Mesenchymal stem cell (in vitro differentiated cells and primary cell): ENCODE results near the gene FCHSD2.
A peak's percentile ranks its signal among the peaks of the same experiment; 100 is the strongest.

ENCODE experiments used
- DNase-seq: peaks from one replicate; pipeline ENCODE4 v3.0.0-alpha.2; 2013
- H2AFZ ChIP-seq: one replicate; pipeline ENCODE4 v1.6.1; 2013; ENCODE audit warnings: low read depth, mild to moderate bottlenecking, control low read depth, inconsistent platforms, low read length, moderate library complexity
- H2AK5ac ChIP-seq: 2 replicates; pipeline ENCODE4 v1.6.1; 2013; ENCODE audit warnings: low read length, moderate library complexity, mild to moderate bottlenecking, inconsistent platforms; ENCODE audit not compliant: severe bottlenecking
- H2BK120ac ChIP-seq: one replicate; pipeline ENCODE4 v1.6.1; 2013; ENCODE audit warnings: low read depth, mild to moderate bottlenecking, inconsistent platforms, low read length, moderate library complexity
- H2BK12ac ChIP-seq, 2 experiments: one replicate each; pipeline ENCODE4 v1.6.1; 2013; ENCODE audit warnings: inconsistent platforms in 2 of 2, low read length in 2 of 2, mild to moderate bottlenecking in 2 of 2, moderate library complexity in 2 of 2, control low read depth in 1 of 2
- H2BK15ac ChIP-seq: one replicate; pipeline ENCODE4 v1.6.1; 2013; ENCODE audit warnings: mild to moderate bottlenecking, low read depth, inconsistent platforms; ENCODE audit not compliant: poor library complexity, severe bottlenecking
- H2BK5ac ChIP-seq: 2 replicates; pipeline ENCODE4 v1.6.1; 2013; ENCODE audit warnings: low read depth, mild to moderate bottlenecking, low read length, control low read depth, inconsistent platforms; ENCODE audit not compliant: poor library complexity, severe bottlenecking
- H3K14ac ChIP-seq, 2 experiments: one replicate each; pipeline ENCODE4 v1.6.1; 2013; ENCODE audit warnings: inconsistent platforms in 2 of 2, low read length in 2 of 2, control low read depth in 1 of 2, mild to moderate bottlenecking in 1 of 2, moderate library complexity in 1 of 2
- H3K18ac ChIP-seq, 2 experiments: one replicate each; pipeline ENCODE4 v1.6.1; 2013; ENCODE audit warnings: inconsistent platforms in 2 of 2, low read length in 2 of 2, control low read depth in 1 of 2, low read depth in 1 of 2, mild to moderate bottlenecking in 1 of 2
- H3K23ac ChIP-seq, 2 experiments: one replicate each; pipeline ENCODE4 v1.6.1; 2013; ENCODE audit warnings: inconsistent platforms in 2 of 2, low read length in 2 of 2, mild to moderate bottlenecking in 2 of 2, moderate library complexity in 2 of 2, control low read depth in 1 of 2
- H3K27ac ChIP-seq: 2 replicates; pipeline ENCODE4 v1.5.1; 2013; ENCODE audit warnings: mild to moderate bottlenecking, moderate library complexity, low read length, control low read depth, inconsistent platforms; ENCODE audit not compliant: poor library complexity, severe bottlenecking
- H3K27me3 ChIP-seq, 2 experiments: 2 replicates each; pipeline versions ENCODE4 v1.6.1 to v1.7.0; 2013; ENCODE audit warnings: low read length in 2 of 2, mild to moderate bottlenecking in 2 of 2, moderate library complexity in 2 of 2, control low read depth in 1 of 2, inconsistent platforms in 1 of 2; ENCODE audit not compliant: control insufficient read depth in 1 of 2, insufficient read depth in 1 of 2
- H3K36me3 ChIP-seq, 2 experiments: 2 replicates each; pipeline versions ENCODE4 v1.6.1 to v1.7.0; 2013; ENCODE audit warnings: low read length in 2 of 2, control low read depth in 1 of 2, inconsistent platforms in 1 of 2, low read depth in 1 of 2, mild to moderate bottlenecking in 1 of 2; ENCODE audit not compliant: insufficient read depth in 2 of 2, control insufficient read depth in 1 of 2
- H3K4ac ChIP-seq, 2 experiments: one replicate each; pipeline ENCODE4 v1.6.1; 2013; ENCODE audit warnings: inconsistent platforms in 2 of 2, low read length in 2 of 2, mild to moderate bottlenecking in 2 of 2, moderate library complexity in 2 of 2, control low read depth in 1 of 2, low read depth in 1 of 2
- H3K4me1 ChIP-seq: 2 replicates; pipeline ENCODE4 v1.6.1; 2013; ENCODE audit warnings: low read depth, low read length, control low read depth; ENCODE audit not compliant: control insufficient read depth, insufficient read depth
- H3K4me2 ChIP-seq: 2 replicates; pipeline ENCODE4 v1.6.1; 2013; ENCODE audit warnings: low read length, mild to moderate bottlenecking, inconsistent platforms; ENCODE audit not compliant: poor library complexity, severe bottlenecking
- H3K4me3 ChIP-seq, 2 experiments: 2 replicates each; pipeline versions ENCODE4 v1.5.1 to v1.7.0; 2013; ENCODE audit warnings: low read length in 2 of 2, mild to moderate bottlenecking in 2 of 2, control low read depth in 1 of 2, low read depth in 1 of 2; ENCODE audit not compliant: insufficient read depth in 1 of 2
- H3K79me1 ChIP-seq: replicated peaks from 2 replicates; pipeline ENCODE4 v1.6.1; 2013; ENCODE audit warnings: mild to moderate bottlenecking, control low read depth, low read length, inconsistent platforms; ENCODE audit not compliant: poor library complexity, severe bottlenecking
- H3K9ac ChIP-seq: 2 replicates; pipeline ENCODE4 v1.7.0; 2013; ENCODE audit warnings: mild to moderate bottlenecking, low read length, moderate library complexity
- H3K9me3 ChIP-seq: 2 replicates; pipeline ENCODE4 v1.7.0; 2013; ENCODE audit warnings: mild to moderate bottlenecking, low read length; ENCODE audit not compliant: control insufficient read depth
- H4K8ac ChIP-seq: one replicate; pipeline ENCODE4 v1.6.1; 2013; ENCODE audit warnings: inconsistent platforms, mild to moderate bottlenecking, low read length, moderate library complexity
- H4K91ac ChIP-seq: one replicate; pipeline ENCODE4 v1.6.1; 2013; ENCODE audit warnings: mild to moderate bottlenecking, low read length, inconsistent platforms
- WGBS: methylation state at CpG from one replicate; pipeline ENCODE4 v1.1.7; 2013; ENCODE audit warnings: mixed read lengths; 5-methylcytosine and 5-hydroxymethylcytosine counted together

The FCHSD2 gene

DNA sequence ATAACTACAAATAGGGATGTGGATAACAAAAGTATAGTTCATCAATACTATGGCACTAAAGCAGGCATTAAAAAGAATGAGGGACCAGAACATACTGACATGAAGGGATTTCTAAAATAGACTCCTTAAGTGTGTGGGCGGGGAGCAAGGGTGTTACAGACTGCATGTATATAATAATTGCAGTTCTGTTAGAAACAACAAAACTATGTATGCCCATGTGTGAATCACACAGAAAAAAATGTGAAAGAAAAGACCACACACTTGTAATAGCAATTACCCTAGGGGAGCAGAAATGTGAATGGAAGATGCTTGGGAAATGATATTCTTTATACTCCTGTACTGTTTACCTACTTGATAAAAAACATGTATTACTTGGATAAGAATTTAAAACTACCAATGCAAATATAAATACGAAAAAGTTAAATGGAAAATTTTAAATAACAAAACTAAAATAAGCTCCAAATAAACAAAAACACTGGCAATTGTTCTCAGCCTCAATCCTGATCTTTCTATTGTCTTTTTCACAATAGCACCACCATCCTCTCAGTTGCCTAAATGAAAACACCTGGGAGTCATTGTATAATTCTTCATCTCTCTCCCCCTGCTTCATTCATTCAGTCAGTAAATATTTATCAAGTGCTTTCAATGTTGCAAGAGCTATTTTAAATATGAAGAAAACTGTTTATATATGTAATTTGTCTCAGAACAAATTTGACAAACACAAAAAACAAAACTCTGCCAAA lies 129.8 kb downstream of the FCHSD2 start:
- Histone ChIP-seq H2AK5ac (no peak overlapping the region), H2BK12ac (no peak overlapping the region), H2BK120ac (no peak overlapping the region), H3K27ac (no peak overlapping the region), H3K4ac (no peak overlapping the region), H3K9ac (no peak overlapping the region), H3K4me1 (peaks cover 3% of the 10 kb centered on the region), H3K18ac (no peak overlapping the region), H3K27me3 (no peaks in the 10 kb centered on the region), H3K14ac (no peak overlapping the region), H3K9me3 (peaks cover 16% of the 10 kb centered on the region), H2BK5ac (no peak overlapping the region), H3K36me3 (peaks cover 10 to 11% of the 10 kb centered on the region in 2 experiments), H3K23ac (no peak overlapping the region), H4K91ac (no peak overlapping the region), H4K8ac (no peak overlapping the region), H2AFZ (no peak overlapping the region), H3K79me1 (peaks cover 18% of the 10 kb centered on the region), H2BK15ac (no peak overlapping the region), H3K4me2 (no peak overlapping the region), H3K4me3 (no peak overlapping the region)
- peak; percentile 48 for DNase-seq
- no CpG with 5 or more reads among the region's 2 CpGs for WGBS

DNA sequence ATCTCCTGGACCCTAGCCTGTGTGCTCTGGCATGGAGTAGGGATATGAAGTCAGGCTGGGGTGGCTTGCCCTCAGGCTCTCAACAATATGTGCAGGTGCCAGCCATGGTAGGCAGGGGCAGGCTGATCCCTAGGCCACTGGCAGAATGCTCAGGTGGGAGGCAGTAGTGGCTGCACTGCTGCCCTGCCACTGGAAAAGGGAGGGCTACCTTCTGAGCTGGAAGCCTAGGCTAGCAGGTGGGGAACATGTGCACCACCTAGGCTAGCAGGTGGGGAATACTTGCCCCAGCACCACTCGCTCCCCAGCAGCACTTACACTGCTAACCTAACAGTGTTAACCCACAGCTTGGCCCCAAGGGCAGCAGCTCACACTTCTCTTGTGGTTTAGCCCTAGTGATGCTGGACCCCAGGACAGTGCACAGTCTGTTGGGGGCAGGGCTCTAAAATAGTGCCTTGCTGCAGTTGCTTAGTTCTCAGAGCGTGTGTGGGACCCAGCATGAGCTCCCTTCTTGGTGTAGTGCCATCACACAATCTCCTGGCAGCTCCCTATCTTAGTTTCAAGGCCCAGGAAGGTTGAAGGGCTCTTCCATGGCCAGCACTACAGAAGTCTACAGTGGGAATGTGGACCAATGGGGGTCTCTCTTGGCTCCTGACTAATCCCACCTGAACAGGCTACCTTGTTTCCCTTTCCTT lies 130.8 kb downstream of the FCHSD2 start:
- H3K27ac ChIP-seq, result no peak overlapping the region
- no peak overlapping the region for H4K8ac ChIP-seq
- peak overlapping the region; percentile 15 for H4K91ac ChIP-seq
- peaks cover 19% of the 10 kb centered on the region for H3K79me1 ChIP-seq
- H3K4me1 ChIP-seq, result peaks cover 3% of the 10 kb centered on the region
- DNase-seq, result no peak
- peaks cover 16% of the 10 kb centered on the region for H3K9me3 ChIP-seq
- H3K9ac ChIP-seq, result no peak overlapping the region
- 84% methylated on average over 2 of the region's 2 CpGs for WGBS
- no peak overlapping the region for H3K18ac ChIP-seq
- no peak overlapping the region for H2BK5ac ChIP-seq
- no peak overlapping the region for H2AFZ ChIP-seq
- H3K4me3 ChIP-seq, result no peak overlapping the region
- H3K4me2 ChIP-seq, result no peak overlapping the region
- H3K14ac ChIP-seq, result peak overlapping the region in 1 of 2 experiments; percentile 36
- peak overlapping the region in 1 of 2 experiments; percentile 7 for H2BK12ac ChIP-seq
- no peaks in the 10 kb centered on the region for H3K27me3 ChIP-seq
- peaks cover 10 to 11% of the 10 kb centered on the region in 2 experiments for H3K36me3 ChIP-seq
- H3K4ac ChIP-seq, result no peak overlapping the region
- no peak overlapping the region for H2BK15ac ChIP-seq
- no peak overlapping the region for H3K23ac ChIP-seq
- no peak overlapping the region for H2AK5ac ChIP-seq
- no peak overlapping the region for H2BK120ac ChIP-seq

DNA sequence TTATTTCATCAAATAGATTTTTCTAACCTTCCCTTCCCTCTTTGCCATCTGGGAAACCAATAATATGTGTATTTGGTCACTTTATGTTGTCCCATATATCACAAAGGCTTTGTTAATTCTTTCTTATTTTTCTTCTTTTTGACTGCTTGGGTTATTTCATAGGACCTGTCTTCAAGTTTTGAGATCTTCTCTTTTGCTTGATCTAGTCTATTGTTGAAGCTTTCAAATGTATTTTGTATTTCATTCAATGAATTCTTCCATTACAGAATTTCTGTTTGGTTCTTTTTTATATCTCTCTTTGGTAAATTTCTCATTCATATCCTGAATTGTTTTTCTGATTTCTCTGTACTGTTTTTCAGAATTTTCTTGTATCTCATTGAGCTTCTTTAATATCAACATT lies 132.1 kb downstream of the FCHSD2 start:
- Histone ChIP-seq H4K8ac (no peak overlapping the region), H3K9me3 (peaks cover 16% of the 10 kb centered on the region), H3K27ac (no peak overlapping the region), H3K36me3 (peaks cover 10 to 11% of the 10 kb centered on the region in 2 experiments), H2AK5ac (no peak overlapping the region), H3K4ac (no peak overlapping the region), H3K9ac (no peak overlapping the region), H3K23ac (no peak overlapping the region), H3K4me2 (no peak overlapping the region), H3K4me1 (peaks cover 3% of the 10 kb centered on the region), H2BK5ac (no peak overlapping the region), H2BK12ac (no peak overlapping the region), H3K27me3 (no peaks in the 10 kb centered on the region), H2BK120ac (no peak overlapping the region), H3K18ac (no peak overlapping the region), H3K79me1 (peaks cover 24% of the 10 kb centered on the region), H2BK15ac (no peak overlapping the region), H3K4me3 (no peak overlapping the region), H2AFZ (no peak overlapping the region), H3K14ac (no peak overlapping the region), H4K91ac (no peak overlapping the region)
- no peak for DNase-seq

DNA sequence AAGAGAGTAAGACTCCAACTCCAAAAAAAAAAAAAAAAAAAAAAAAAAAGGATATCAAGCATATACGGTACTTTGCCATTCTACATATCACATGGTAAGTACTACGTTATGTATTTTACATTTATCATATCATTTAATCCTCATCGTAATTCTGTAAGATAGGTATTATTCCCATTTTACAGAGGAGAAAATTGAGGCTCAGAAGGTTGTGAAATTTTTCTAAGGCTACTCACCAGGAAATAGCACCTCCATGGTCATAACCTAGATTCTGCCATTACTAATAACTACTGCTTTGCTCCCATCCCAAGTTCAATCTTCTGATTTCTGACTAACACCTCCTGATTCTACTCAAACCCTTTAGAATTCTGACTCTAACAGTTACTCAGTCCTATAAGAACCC lies 138.0 kb downstream of the FCHSD2 start:
- H3K4me1 ChIP-seq, result no peaks in the 10 kb centered on the region
- no peak overlapping the region for H3K14ac ChIP-seq
- H2BK120ac ChIP-seq, result no peak overlapping the region
- no peak overlapping the region for H3K27ac ChIP-seq
- H2BK15ac ChIP-seq, result no peak overlapping the region
- H3K4ac ChIP-seq, result no peak overlapping the region
- H3K9ac ChIP-seq, result no peak overlapping the region
- H3K18ac ChIP-seq, result no peak overlapping the region
- no peaks in the 10 kb centered on the region for H3K36me3 ChIP-seq
- H2BK5ac ChIP-seq, result no peak overlapping the region
- H3K9me3 ChIP-seq, result peaks cover 3% of the 10 kb centered on the region
- no peaks in the 10 kb centered on the region for H3K27me3 ChIP-seq
- WGBS, result 100% methylated on average over 1 of the region's 3 CpGs
- DNase-seq, result no peak
- H3K23ac ChIP-seq, result no peak overlapping the region
- H2AFZ ChIP-seq, result no peak overlapping the region
- H4K91ac ChIP-seq, result no peak overlapping the region
- peaks cover 15% of the 10 kb centered on the region for H3K79me1 ChIP-seq
- H2AK5ac ChIP-seq, result no peak overlapping the region
- H3K4me3 ChIP-seq, result no peak overlapping the region
- no peak overlapping the region for H3K4me2 ChIP-seq
- no peak overlapping the region for H4K8ac ChIP-seq
- H2BK12ac ChIP-seq, result no peak overlapping the region
